Astrocyte (in vitro differentiated cells and primary cell): Measurements from ENCODE around the gene KCNQ1.

ENCODE experiments used
- EZH2 ChIP-seq: IDR thresholded peaks from 2 replicates; pipeline ENCODE4 v1.6.1; 2012; ENCODE audit warnings: mild to moderate bottlenecking, low read length, inconsistent platforms; ENCODE audit not compliant: insufficient read depth
- TF ChIP-seq, protein P1 (sequence below): IDR thresholded peaks from 2 replicates; pipeline ENCODE4 v1.5.1; 2011; ENCODE audit warnings: low read depth, mild to moderate bottlenecking, inconsistent platforms, low read length, moderate library complexity; ENCODE audit not compliant: insufficient read depth

DNA sequence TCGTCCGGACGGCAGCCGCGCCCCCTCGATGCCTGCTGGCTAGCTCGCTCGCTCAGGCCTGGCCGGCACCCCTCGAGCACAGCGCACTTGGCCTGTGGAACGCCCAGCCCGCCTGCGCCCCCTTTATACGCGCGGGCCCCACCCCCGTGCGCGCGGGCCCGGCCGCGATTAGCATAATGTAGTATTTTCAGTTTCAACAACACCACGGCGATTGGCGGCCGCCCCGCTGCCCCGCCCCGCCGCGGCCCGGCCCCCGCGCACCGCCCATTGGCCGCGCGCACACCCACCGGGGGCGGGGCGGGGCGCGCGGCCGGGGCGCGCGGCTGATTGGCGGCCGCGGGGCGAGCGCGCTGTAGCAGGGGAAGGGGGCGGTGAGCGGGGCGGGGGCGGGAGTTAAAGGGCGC lies 440.9 kb downstream of the KCNQ1 start, which contains the start of gene CDKN1C:
- TF ChIP-seq, protein P1, sequence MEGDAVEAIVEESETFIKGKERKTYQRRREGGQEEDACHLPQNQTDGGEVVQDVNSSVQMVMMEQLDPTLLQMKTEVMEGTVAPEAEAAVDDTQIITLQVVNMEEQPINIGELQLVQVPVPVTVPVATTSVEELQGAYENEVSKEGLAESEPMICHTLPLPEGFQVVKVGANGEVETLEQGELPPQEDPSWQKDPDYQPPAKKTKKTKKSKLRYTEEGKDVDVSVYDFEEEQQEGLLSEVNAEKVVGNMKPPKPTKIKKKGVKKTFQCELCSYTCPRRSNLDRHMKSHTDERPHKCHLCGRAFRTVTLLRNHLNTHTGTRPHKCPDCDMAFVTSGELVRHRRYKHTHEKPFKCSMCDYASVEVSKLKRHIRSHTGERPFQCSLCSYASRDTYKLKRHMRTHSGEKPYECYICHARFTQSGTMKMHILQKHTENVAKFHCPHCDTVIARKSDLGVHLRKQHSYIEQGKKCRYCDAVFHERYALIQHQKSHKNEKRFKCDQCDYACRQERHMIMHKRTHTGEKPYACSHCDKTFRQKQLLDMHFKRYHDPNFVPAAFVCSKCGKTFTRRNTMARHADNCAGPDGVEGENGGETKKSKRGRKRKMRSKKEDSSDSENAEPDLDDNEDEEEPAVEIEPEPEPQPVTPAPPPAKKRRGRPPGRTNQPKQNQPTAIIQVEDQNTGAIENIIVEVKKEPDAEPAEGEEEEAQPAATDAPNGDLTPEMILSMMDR, result no peak
- no peak for TF ChIP-seq EZH2
